ENCODE data around the gene DLK1.

- TF ChIP-seq ZNF219 (CRISPR knock-in tag; IDR thresholded peaks at IDR 0.05; ENCODE audit: borderline replicate concordance) (no peak), USF2 (CRISPR knock-in tag; IDR thresholded peaks at IDR 0.05) (no peak), CTCF (IDR thresholded peaks at IDR 0.05) (no peak), NFYB (CRISPR knock-in tag; conservative IDR thresholded peaks at IDR 0.05; ENCODE audit: low read depth) (no peak), PREB (CRISPR knock-in tag; IDR thresholded peaks at IDR 0.05; ENCODE audit: borderline replicate concordance) (no peak), RELA (CRISPR knock-in tag; IDR thresholded peaks at IDR 0.05; ENCODE audit: borderline replicate concordance) (no peak), FOXJ3 (CRISPR knock-in tag; IDR thresholded peaks at IDR 0.05; ENCODE audit: borderline replicate concordance) (no peak), CREM (CRISPR knock-in tag; IDR thresholded peaks at IDR 0.05) (no peak), JUN (CRISPR knock-in tag; IDR thresholded peaks at IDR 0.05) (no peak), TCF7 (CRISPR knock-in tag; IDR thresholded peaks at IDR 0.05; ENCODE audit: low read depth) (no peak), ZBTB21 (CRISPR knock-in tag; IDR thresholded peaks at IDR 0.05; ENCODE audit: borderline replicate concordance) (no peak), SMAD3 (CRISPR knock-in tag; IDR thresholded peaks at IDR 0.05; ENCODE audit: borderline replicate concordance) (no peak)
These were observed 45.6 kb upstream of the DLK1 start for GRCh38 chr14:100681111-100681510.
